NCI-H1048 (cell line): ENCODE results near the gene ANKRD13B.

Experiments used
- DNase-seq: peaks from one replicate; lab custom pipeline; 2025; lab: John Stamatoyannopoulos, UW

The ANKRD13B gene

GRCh38 chr17:29616300-29617048 lies 23.5 kb downstream of the ANKRD13B start:
- DNase-seq = no peak

- peak; percentile 64 for DNase-seq
Measured at GRCh38 chr17:29617125-29617480, 24.2 kb downstream of the ANKRD13B start.

- DNase-seq = peak; percentile 34
Measured at GRCh38 chr17:29617481-29618271, 24.7 kb downstream of the ANKRD13B start.

GRCh38 chr17:29618272-29619065 lies 25.5 kb downstream of the ANKRD13B start:
- DNase-seq = no peak

- DNase-seq = no peak
Measured at GRCh38 chr17:29619251-29619650, 26.3 kb downstream of the ANKRD13B start.

GRCh38 chr17:29620271-29620670 lies 27.3 kb downstream of the ANKRD13B start:
- DNase-seq = no peak

GRCh38 chr17:29620779-29621500 lies 28.0 kb downstream of the ANKRD13B start:
- no peak for DNase-seq

- no peak for DNase-seq
Measured at GRCh38 chr17:29621751-29622194, 28.8 kb downstream of the ANKRD13B start.

- DNase-seq = no peak
Measured at GRCh38 chr17:29622337-29623282, 29.7 kb downstream of the ANKRD13B start, which contains the start of gene CORO6. Gene CORO6 (minus strand): TSS chr17:29622912. CDS start chr17:29621421, 1,491 bp downstream.

- DNase-seq = no peak
Measured at GRCh38 chr17:29623283-29623647, 30.3 kb downstream of the ANKRD13B start.

GRCh38 chr17:29624586-29624985 lies 31.7 kb downstream of the ANKRD13B start:
- DNase-seq = no peak

- no peak for DNase-seq
Measured at GRCh38 chr17:29625037-29625750, 32.3 kb downstream of the ANKRD13B start.

- no peak for DNase-seq
Measured at GRCh38 chr17:29627951-29628350, 35.0 kb downstream of the ANKRD13B start.

GRCh38 chr17:29628644-29629043 lies 35.7 kb downstream of the ANKRD13B start:
- DNase-seq = no peak

GRCh38 chr17:29629839-29630238 lies 36.9 kb downstream of the ANKRD13B start:
- DNase-seq = no peak

- DNase-seq = no peak
Measured at GRCh38 chr17:29630630-29631193, 37.8 kb downstream of the ANKRD13B start.

- no peak for DNase-seq
Measured at GRCh38 chr17:29633886-29634285, 41.0 kb downstream of the ANKRD13B start.

- no peak for DNase-seq
Measured at GRCh38 chr17:29640413-29640812, 47.5 kb downstream of the ANKRD13B start.

GRCh38 chr17:29640981-29641642 lies 48.2 kb downstream of the ANKRD13B start:
- DNase-seq = no peak
